Neural progenitor cell (in vitro differentiated cells): ENCODE data around the gene ASCC2. TPM values are rescaled to one million over a fixed set of nuclear protein-coding genes. Genes with fewer than 3 reads are reported as not detected.

Experiments
- DNase-seq: peaks from one replicate; pipeline ENCODE4 v3.0.0-alpha.2; 2016; ENCODE audit warnings: low spot score
- H2AFZ ChIP-seq: fragments of 200-600 bp; sonication (generic); replicated peaks from 2 replicates; pipeline ENCODE4 v1.6.1; 2016; ENCODE audit warnings: antibody characterized with exemption
- H3F3A ChIP-seq: fragments of 200-600 bp; sonication (generic); 2 replicates; pipeline ENCODE4 v1.6.1; 2016; ENCODE audit warnings: antibody characterized with exemption, low read depth
- H3K27ac ChIP-seq: fragments of 200-600 bp; sonication (generic); 2 replicates; pipeline ENCODE4 v1.5.1; 2016; ENCODE audit warnings: mild to moderate bottlenecking
- H3K27me3 ChIP-seq: fragments of 200-600 bp; sonication (generic); 2 replicates; pipeline ENCODE4 v1.6.1; 2016; ENCODE audit warnings: mild to moderate bottlenecking, moderate library complexity
- H3K36me3 ChIP-seq: fragments of 200-600 bp; sonication (generic); 2 replicates; pipeline ENCODE4 v1.5.1; 2016
- H3K4me1 ChIP-seq: fragments of 200-600 bp; sonication (generic); 2 replicates; pipeline ENCODE4 v1.6.1; 2016; ENCODE audit warnings: mixed run types
- H3K4me2 ChIP-seq: fragments of 200-600 bp; sonication (generic); 2 replicates; pipeline ENCODE4 v1.6.1; 2016
- H3K4me3 ChIP-seq: fragments of 200-600 bp; sonication (generic); 2 replicates; pipeline ENCODE4 v1.5.1; 2016
- H3K79me2 ChIP-seq: fragments of 200-600 bp; sonication (generic); 2 replicates; pipeline ENCODE4 v1.6.1; 2016; ENCODE audit warnings: low read depth
- H3K9ac ChIP-seq: fragments of 200-600 bp; sonication (generic); 2 replicates; pipeline ENCODE4 v1.6.1; 2016
- H3K9me3 ChIP-seq: fragments of 200-600 bp; sonication (generic); 2 replicates; pipeline ENCODE4 v1.5.1; 2016; ENCODE audit warnings: low read depth
- H4K20me1 ChIP-seq: fragments of 200-600 bp; sonication (generic); 2 replicates; pipeline ENCODE4 v1.6.1; 2016; ENCODE audit warnings: low read depth
- H3K27ac Mint-ChIP-seq: 3 replicates; pipeline ENCODE4 v1.8.0; 2021; ENCODE audit warnings: mixed read lengths
- H3K27me3 Mint-ChIP-seq: 2 replicates; pipeline ENCODE4 v1.8.0; 2022; ENCODE audit warnings: low read depth, mild to moderate bottlenecking, inconsistent platforms, moderate library complexity, mixed read lengths; ENCODE audit not compliant: insufficient read depth
- H3K36me3 Mint-ChIP-seq: 3 replicates; pipeline ENCODE4 v1.8.0; 2021; ENCODE audit warnings: mixed read lengths
- H3K4me1 Mint-ChIP-seq: 3 replicates; pipeline ENCODE4 v1.8.0; 2021; ENCODE audit warnings: mixed read lengths
- H3K4me3 Mint-ChIP-seq: 3 replicates; pipeline ENCODE4 v1.8.0; 2021; ENCODE audit warnings: mild to moderate bottlenecking, moderate library complexity, mixed read lengths
- H3K9me3 Mint-ChIP-seq: 3 replicates; pipeline ENCODE4 v1.8.0; 2020; ENCODE audit warnings: mixed read lengths
- CTCF ChIP-seq: fragments of 200-600 bp; sonication (generic); IDR thresholded peaks from 2 replicates; pipeline ENCODE4 v1.5.1; 2017; ENCODE audit warnings: antibody characterized with exemption, mild to moderate bottlenecking
- EZH2 ChIP-seq: fragments of 200-600 bp; sonication (generic); IDR thresholded peaks from 2 replicates; pipeline ENCODE4 v1.6.1; 2017; ENCODE audit warnings: antibody characterized with exemption, mild to moderate bottlenecking, moderate library complexity
- EZH2phosphoT487 ChIP-seq: fragments of 200-600 bp; sonication (generic); IDR thresholded peaks from 2 replicates; pipeline ENCODE4 v1.6.1; 2017; ENCODE audit warnings: antibody characterized with exemption
- total RNA-seq: library from RNA; depleted of rRNA; stranded (reverse); fragments of >200 nt; gene quantifications from 2 replicates; pipeline ENCODE4 v1.2.3, GENCODE V29; 2015; ENCODE audit warnings: low replicate concordance

Gene ASCC2
- total RNA-seq, 1 donor from 2014 or later = 16.1 TPM

DNA sequence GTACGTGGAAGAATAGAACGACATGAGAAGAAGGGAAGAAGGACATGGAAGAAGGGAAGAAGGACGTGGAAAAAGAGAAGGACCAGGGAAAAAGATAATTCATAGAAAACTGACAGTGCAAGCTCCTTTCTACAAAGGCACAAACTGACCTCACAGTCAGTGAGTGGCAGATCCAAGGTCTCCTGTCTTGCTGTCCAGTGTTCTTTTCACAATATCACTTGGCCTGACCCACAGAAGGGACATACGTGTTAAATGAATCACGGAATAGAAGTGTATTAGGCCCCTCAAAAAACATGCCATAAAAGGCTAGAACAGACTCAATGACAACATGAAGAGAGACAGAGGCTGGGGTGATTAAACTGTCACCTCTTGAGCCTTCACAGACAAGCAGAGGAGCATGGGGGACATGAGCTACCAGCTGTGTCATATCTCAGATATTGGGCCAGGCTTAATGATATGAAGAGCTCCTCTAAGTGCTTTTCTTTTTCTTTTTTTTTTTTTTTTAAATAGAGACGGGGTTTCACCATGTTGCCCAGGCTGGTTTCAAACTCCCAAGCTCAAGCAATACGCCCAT lies 4.6 kb downstream of the ASCC2 start:
- Histone ChIP-seq H3K79me2 (peaks cover 12% of the 10 kb centered on the region), H2AFZ (no peak overlapping the region), H3K27ac (no peak overlapping the region), H3K9ac (no peak overlapping the region), H3K4me2 (no peak overlapping the region), H4K20me1 (no peaks in the 10 kb centered on the region), H3K9me3 (no peaks in the 10 kb centered on the region), H3F3A (no peaks in the 10 kb centered on the region), H3K36me3 (no peaks in the 10 kb centered on the region), H3K4me3 (no peak overlapping the region), H3K27me3 (no peaks in the 10 kb centered on the region), H3K4me1 (peaks cover 5% of the 10 kb centered on the region)
- Mint-ChIP-seq H3K4me1 (peaks cover 17% of the 10 kb centered on the region), H3K27ac (no peak overlapping the region), H3K27me3 (peaks cover 3% of the 10 kb centered on the region), H3K4me3 (no peak overlapping the region), H3K36me3 (peaks cover 4% of the 10 kb centered on the region), H3K9me3 (no peaks in the 10 kb centered on the region)
- DNase-seq = no peak
- TF ChIP-seq EZH2 = no peak
- no peak for TF ChIP-seq EZH2phosphoT487
- no peak for TF ChIP-seq CTCF

GRCh38 chr22:29831958-29832357 lies 6.1 kb downstream of the ASCC2 start:
- Histone ChIP-seq H3K36me3 (no peaks in the 10 kb centered on the region), H2AFZ (no peak overlapping the region), H3K27me3 (no peaks in the 10 kb centered on the region), H3K79me2 (peaks cover 3% of the 10 kb centered on the region), H3K4me2 (no peak overlapping the region), H3K4me1 (no peaks in the 10 kb centered on the region), H3K9me3 (no peaks in the 10 kb centered on the region), H4K20me1 (no peaks in the 10 kb centered on the region), H3K27ac (no peak overlapping the region), H3K9ac (no peak overlapping the region), H3F3A (no peaks in the 10 kb centered on the region), H3K4me3 (no peak overlapping the region)
- H3K27ac Mint-ChIP-seq = no peak overlapping the region
- H3K27me3 Mint-ChIP-seq = no peaks in the 10 kb centered on the region
- no peaks in the 10 kb centered on the region for H3K9me3 Mint-ChIP-seq
- H3K4me1 Mint-ChIP-seq = peaks cover 11% of the 10 kb centered on the region
- DNase-seq = no peak
- H3K4me3 Mint-ChIP-seq = no peak overlapping the region
- H3K36me3 Mint-ChIP-seq = peaks cover 4% of the 10 kb centered on the region
- TF ChIP-seq EZH2 (no peak), CTCF (no peak), EZH2phosphoT487 (no peak)

DNA sequence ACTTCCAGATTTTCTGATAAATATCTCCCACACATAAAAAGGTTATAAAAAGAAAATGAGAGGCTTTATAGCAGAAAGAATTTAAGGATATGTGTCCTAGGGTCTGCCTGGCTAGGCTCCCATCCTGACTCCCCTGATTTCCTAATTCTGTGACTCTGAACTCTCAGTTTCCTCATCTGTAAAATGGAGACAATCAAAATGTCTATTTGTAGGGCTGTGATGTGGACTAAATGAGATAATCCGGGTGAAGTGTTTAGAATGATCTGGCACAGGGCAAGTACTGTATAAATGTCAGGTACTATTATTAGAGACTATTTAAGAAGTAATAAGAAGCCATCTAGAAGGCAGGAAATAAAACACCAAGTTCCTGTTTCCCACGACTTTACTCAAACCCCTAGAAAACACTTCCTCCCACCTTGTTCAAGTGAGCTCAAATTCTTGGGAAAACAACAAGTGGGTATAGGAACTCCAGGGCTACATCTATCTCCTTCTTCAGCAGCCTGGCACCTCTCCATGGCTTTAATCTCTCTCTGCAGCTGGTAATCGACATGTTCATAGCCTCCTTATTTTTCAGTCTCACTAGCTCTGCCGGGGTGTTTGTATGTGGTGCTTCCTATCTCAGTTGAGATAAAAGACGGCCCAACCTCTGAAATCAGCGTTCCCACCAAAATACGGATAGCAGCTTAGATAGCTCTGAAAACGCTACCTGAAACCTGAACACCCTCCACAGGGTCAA lies 6.7 kb downstream of the ASCC2 start:
- H3K9me3 Mint-ChIP-seq = no peaks in the 10 kb centered on the region
- no peak overlapping the region for H3K9ac ChIP-seq
- H2AFZ ChIP-seq = no peak overlapping the region
- no peak overlapping the region for H3K4me3 ChIP-seq
- TF ChIP-seq CTCF = no peak
- H3K4me2 ChIP-seq = no peak overlapping the region
- H3K27ac Mint-ChIP-seq = no peak overlapping the region
- no peaks in the 10 kb centered on the region for H3F3A ChIP-seq
- peaks cover 8% of the 10 kb centered on the region for H3K4me1 Mint-ChIP-seq
- DNase-seq = no peak
- peaks cover 4% of the 10 kb centered on the region for H3K36me3 Mint-ChIP-seq
- H3K27me3 ChIP-seq = no peaks in the 10 kb centered on the region
- no peak overlapping the region for H3K27ac ChIP-seq
- H3K4me1 ChIP-seq = no peaks in the 10 kb centered on the region
- no peaks in the 10 kb centered on the region for H3K9me3 ChIP-seq
- H3K79me2 ChIP-seq = no peaks in the 10 kb centered on the region
- no peaks in the 10 kb centered on the region for H4K20me1 ChIP-seq
- no peaks in the 10 kb centered on the region for H3K27me3 Mint-ChIP-seq
- H3K4me3 Mint-ChIP-seq = no peak overlapping the region
- no peaks in the 10 kb centered on the region for H3K36me3 ChIP-seq
